Thymus (tissue), 11 donors: ENCODE data around the gene CEP131. TPM values are rescaled to one million over a fixed set of nuclear protein-coding genes. Genes with fewer than 3 reads are reported as not detected.
"Not testable (repeated sequence)": the region's sequence is repeated elsewhere in the genome, so short reads cannot be mapped to it uniquely, and the experiment has no call there.

Source experiments
- DNase-seq, 9 donors: peaks; one replicate each; pipeline ENCODE4 v3.0.0-alpha.2; 2013; ENCODE audit warnings: low spot score in 9 of 9, low read depth in 6 of 9, missing footprints in 1 of 9
- H3K27ac ChIP-seq, 2 donors: one replicate each; pipeline ENCODE4 v1.5.1; 2013; ENCODE audit warnings: control low read depth in 1 of 2, low read depth in 1 of 2, low read length in 1 of 2, mild to moderate bottlenecking in 1 of 2, moderate library complexity in 1 of 2
- H3K27me3 ChIP-seq, 2 donors: one replicate each; pipeline ENCODE4 v1.5.1; 2013; ENCODE audit warnings: low read length in 1 of 2; ENCODE audit not compliant: control insufficient read depth in 2 of 2, insufficient read depth in 1 of 2
- H3K36me3 ChIP-seq, 2 donors: one replicate each; pipeline ENCODE4 v1.5.1; 2013; ENCODE audit warnings: low read length in 1 of 2, mild to moderate bottlenecking in 1 of 2, moderate library complexity in 1 of 2; ENCODE audit not compliant: control insufficient read depth in 2 of 2, insufficient read depth in 2 of 2
- H3K4me1 ChIP-seq, 2 donors: one replicate each; pipeline ENCODE4 v1.5.1; 2013; ENCODE audit warnings: low read length in 2 of 2; ENCODE audit not compliant: control insufficient read depth in 2 of 2, insufficient read depth in 2 of 2
- H3K4me3 ChIP-seq, 2 donors: one replicate each; pipeline ENCODE4 v1.5.1; 2013; ENCODE audit warnings: low read length in 2 of 2, control low read depth in 1 of 2, mild to moderate bottlenecking in 1 of 2
- H3K9me3 ChIP-seq, 2 donors: one replicate each; pipeline ENCODE4 v1.5.1; 2013; ENCODE audit warnings: low read length in 1 of 2, mild to moderate bottlenecking in 1 of 2; ENCODE audit not compliant: control insufficient read depth in 2 of 2, insufficient read depth in 1 of 2
- WGBS: extraction: QIAGEN DNeasy Blood & Tissue Kit; methylation state at CpG from one replicate; pipeline ENCODE4 v1.1.7; 2013; 5-methylcytosine and 5-hydroxymethylcytosine counted together
- polyA plus RNA-seq: library from polyadenylated mRNA; stranded (reverse); fragments of 200-250 nt; gene quantifications from one replicate; pipeline ENCODE4 v1.2.3, GENCODE V29; 2013
- total RNA-seq: library from RNA; stranded (reverse); fragments of 120-200 nt; gene quantifications from one replicate; pipeline ENCODE4 v1.2.4, GENCODE V29; 2013
- donor health status: healthy.

CEP131 gene
- total and polyA plus RNA-seq, 2 donors = 6.3 to 13.3 TPM

GRCh38 chr17:81151278-81151677, 71.5 kb downstream of the CEP131 start:
- no peaks in the 10 kb centered on the region for H3K9me3 ChIP-seq
- no peak overlapping the region for H3K4me3 ChIP-seq
- WGBS = 88% methylated on average over 13 of the region's 13 CpGs
- H3K36me3 ChIP-seq = no peaks in the 10 kb centered on the region
- DNase-seq = no peak
- H3K4me1 ChIP-seq = no peaks in the 10 kb centered on the region
- no peak overlapping the region for H3K27ac ChIP-seq
- H3K27me3 ChIP-seq = peaks cover 0 to 32% of the 10 kb centered on the region in 2 donors

GRCh38 chr17:81150377-81151077, 72.2 kb downstream of the CEP131 start:
- no peak overlapping the region for H3K27ac ChIP-seq
- DNase-seq = no peak
- peaks cover 0 to 32% of the 10 kb centered on the region in 2 donors for H3K27me3 ChIP-seq
- 59% methylated on average over 14 of the region's 14 CpGs for WGBS
- no peak overlapping the region for H3K4me3 ChIP-seq
- no peaks in the 10 kb centered on the region for H3K9me3 ChIP-seq
- H3K36me3 ChIP-seq = no peaks in the 10 kb centered on the region
- H3K4me1 ChIP-seq = no peaks in the 10 kb centered on the region

- peaks cover 0 to 32% of the 10 kb centered on the region in 2 donors for H3K27me3 ChIP-seq
- H3K4me3 ChIP-seq = no peak overlapping the region
- H3K4me1 ChIP-seq = no peaks in the 10 kb centered on the region
- no peak overlapping the region for H3K27ac ChIP-seq
- no peaks in the 10 kb centered on the region for H3K36me3 ChIP-seq
- 88% methylated on average over 14 of the region's 14 CpGs for WGBS
- H3K9me3 ChIP-seq = no peaks in the 10 kb centered on the region
- DNase-seq = no peak
These were observed 73.7 kb downstream of the CEP131 start for GRCh38 chr17:81148986-81149533.

- H3K4me3 ChIP-seq = no peak overlapping the region
- no peaks in the 10 kb centered on the region for H3K36me3 ChIP-seq
- peaks cover 0 to 32% of the 10 kb centered on the region in 2 donors for H3K27me3 ChIP-seq
- DNase-seq = no peak
- H3K9me3 ChIP-seq = no peaks in the 10 kb centered on the region
- WGBS = 93% methylated on average over 15 of the region's 15 CpGs
- no peaks in the 10 kb centered on the region for H3K4me1 ChIP-seq
- no peak overlapping the region for H3K27ac ChIP-seq
These were observed 74.2 kb downstream of the CEP131 start for GRCh38 chr17:81148571-81148970.

DNA sequence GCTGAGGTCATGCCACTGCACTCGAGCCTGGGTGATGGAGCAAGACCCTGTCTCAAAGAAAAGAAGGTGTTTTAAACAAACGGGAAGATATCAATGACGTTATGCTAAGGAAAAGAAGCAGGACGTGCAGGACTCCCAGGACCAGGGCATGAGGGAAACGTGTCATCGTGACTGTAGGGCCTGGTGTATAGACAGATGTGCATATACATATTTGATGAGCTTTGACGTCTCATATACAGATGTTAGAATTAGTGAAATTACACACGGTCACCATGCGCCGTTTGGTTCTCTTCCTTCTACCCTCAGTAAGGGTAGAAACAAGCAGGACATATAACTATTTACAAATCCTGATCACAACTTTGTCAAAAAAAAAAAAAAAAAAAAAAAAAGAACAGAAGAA, 75.1 kb downstream of the CEP131 start:
- H3K9me3 ChIP-seq = no peaks in the 10 kb centered on the region
- H3K27ac ChIP-seq = no peak overlapping the region
- H3K36me3 ChIP-seq = no peaks in the 10 kb centered on the region
- H3K4me3 ChIP-seq = no peak overlapping the region
- WGBS = 96% methylated on average over 10 of the region's 10 CpGs
- H3K27me3 ChIP-seq = peaks cover 0 to 32% of the 10 kb centered on the region in 2 donors
- DNase-seq = no peak
- peaks cover 0 to 2% of the 10 kb centered on the region in 2 donors for H3K4me1 ChIP-seq

GRCh38 chr17:81146208-81146607, 76.6 kb downstream of the CEP131 start:
- not testable (repeated sequence) for H3K4me3 ChIP-seq, H3K4me1 ChIP-seq, H3K36me3 ChIP-seq, H3K9me3 ChIP-seq, DNase-seq, H3K27ac ChIP-seq
- H3K27me3 ChIP-seq = peaks cover 0 to 31% of the 10 kb centered on the region in 2 donors
- 82% methylated on average over 10 of the region's 10 CpGs for WGBS

DNA sequence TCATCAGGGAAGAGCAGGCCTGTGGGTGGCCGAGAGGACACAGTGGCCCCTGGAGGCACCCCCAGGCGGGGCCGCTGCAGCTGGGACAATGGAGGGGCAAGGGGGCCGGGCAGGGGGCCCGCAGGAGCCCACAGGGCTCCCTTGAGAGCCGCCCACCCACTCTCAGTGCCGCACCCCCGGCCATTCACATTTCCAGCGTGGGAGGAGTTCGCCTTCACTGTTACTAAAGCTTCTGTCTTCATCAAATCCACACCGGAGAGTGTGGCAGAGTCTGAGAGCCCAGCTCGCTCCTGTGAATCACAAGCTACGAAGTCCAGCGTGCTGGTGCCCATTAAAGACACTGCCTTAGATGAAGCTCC, 78.4 kb downstream of the CEP131 start:
- peaks cover 0 to 3% of the 10 kb centered on the region in 2 donors for H3K4me1 ChIP-seq
- no peaks in the 10 kb centered on the region for H3K9me3 ChIP-seq
- peaks cover 0 to 15% of the 10 kb centered on the region in 2 donors for H3K27me3 ChIP-seq
- 92% methylated on average over 14 of the region's 14 CpGs for WGBS
- no peak for DNase-seq
- no peaks in the 10 kb centered on the region for H3K36me3 ChIP-seq
- H3K27ac ChIP-seq = no peak overlapping the region
- H3K4me3 ChIP-seq = no peak overlapping the region

DNA sequence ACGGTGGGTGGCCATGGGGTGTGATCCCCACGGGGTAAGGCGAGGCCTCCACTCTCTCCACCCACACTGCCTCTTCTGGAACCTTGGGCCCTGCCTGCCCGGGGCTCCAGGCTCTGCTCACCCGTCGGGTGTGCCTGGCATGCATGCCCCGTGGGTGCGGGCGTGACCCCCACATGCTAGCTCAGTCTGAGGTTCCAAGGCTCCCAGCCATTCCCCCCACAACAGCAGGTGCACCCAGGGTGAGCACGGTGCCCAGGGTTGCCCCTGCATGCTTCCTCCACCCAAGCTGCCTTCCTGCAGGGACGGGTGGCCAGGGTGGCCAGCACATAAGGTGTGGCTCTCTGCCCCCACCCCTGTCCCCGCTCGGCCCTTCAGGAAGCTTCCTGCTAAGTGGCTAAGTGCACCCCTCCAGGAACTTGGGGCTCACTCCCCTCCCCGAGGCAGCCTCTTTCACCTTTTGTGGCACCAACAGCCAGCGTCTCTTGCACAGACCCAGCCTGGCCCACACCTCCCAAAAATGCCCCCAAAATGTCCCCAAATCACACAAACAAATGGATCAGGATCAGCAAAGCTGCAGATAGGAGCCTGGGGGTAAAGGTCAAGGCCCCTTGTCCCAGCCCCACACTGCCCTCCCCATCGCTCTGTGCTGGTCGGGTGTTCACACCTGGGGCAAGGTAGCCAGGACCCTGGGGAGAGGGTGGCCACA, 78.9 kb downstream of the CEP131 start:
- no peak for DNase-seq
- Histone ChIP-seq H3K27ac (no peak overlapping the region), H3K27me3 (peaks cover 0 to 11% of the 10 kb centered on the region in 2 donors), H3K9me3 (no peaks in the 10 kb centered on the region), H3K4me1 (peaks cover 0 to 3% of the 10 kb centered on the region in 2 donors), H3K36me3 (no peaks in the 10 kb centered on the region), H3K4me3 (no peak overlapping the region)
- WGBS = 91% methylated on average over 17 of the region's 17 CpGs

DNA sequence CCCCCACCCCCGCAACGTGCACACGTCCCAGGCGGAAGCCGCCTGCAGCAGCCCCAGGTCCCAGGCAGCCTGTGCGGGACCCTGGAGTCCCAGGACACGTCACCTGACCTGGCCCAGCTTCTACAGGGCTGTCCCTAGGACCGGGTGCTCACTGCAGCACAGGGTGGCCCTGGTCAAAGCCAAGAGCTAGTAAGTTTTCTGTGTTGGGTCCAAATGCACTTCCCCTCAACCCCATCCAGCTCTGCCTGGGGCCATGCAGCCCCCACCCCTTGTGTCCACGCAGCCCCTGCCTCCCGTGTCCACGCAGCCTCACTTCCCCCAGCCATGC, 79.6 kb downstream of the CEP131 start:
- H3K27ac ChIP-seq = no peak overlapping the region

More for the DNA sequence above, 79.6 kb downstream of the CEP131 start:
- no peaks in the 10 kb centered on the region for H3K9me3 ChIP-seq
- H3K4me1 ChIP-seq = peaks cover 0 to 3% of the 10 kb centered on the region in 2 donors
- no peaks in the 10 kb centered on the region for H3K36me3 ChIP-seq
- no peak overlapping the region for H3K4me3 ChIP-seq
- DNase-seq = no peak
- WGBS = 84% methylated on average over 9 of the region's 11 CpGs
- peaks cover 0 to 4% of the 10 kb centered on the region in 2 donors for H3K27me3 ChIP-seq
